GM12873 (cell line): ENCODE measurements around the gene HIPK2.

Experiments
- TF ChIP-seq, protein P1 (sequence below): IDR thresholded peaks from 2 replicates; pipeline ENCODE4 v1.5.1; 2012; ENCODE audit warnings: low read depth, mild to moderate bottlenecking, moderate library complexity, low read length, control low read depth; ENCODE audit not compliant: insufficient read depth; ENCODE audit errors: missing control alignments

The HIPK2 gene

DNA sequence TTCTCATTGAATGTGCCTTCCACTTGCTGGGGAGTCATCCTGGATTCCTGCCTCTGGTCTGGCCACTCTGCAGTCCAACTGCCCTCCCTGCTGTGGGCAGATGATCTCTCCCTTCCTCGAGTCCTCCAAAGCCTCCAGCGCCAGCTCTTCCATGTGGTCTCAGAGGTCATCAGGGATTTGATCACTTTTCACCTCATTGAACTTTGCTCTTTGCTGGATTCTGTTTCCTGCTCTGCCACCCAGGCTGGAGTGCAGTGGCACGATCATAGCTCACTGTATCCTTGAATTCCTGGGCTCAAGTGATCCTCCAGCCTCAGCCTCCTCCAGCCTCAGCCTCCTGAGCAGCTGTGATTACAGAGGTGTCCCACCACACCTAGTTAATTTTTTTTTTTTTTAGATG, 29.2 kb upstream of the HIPK2 start:
- TF ChIP-seq, protein P1, sequence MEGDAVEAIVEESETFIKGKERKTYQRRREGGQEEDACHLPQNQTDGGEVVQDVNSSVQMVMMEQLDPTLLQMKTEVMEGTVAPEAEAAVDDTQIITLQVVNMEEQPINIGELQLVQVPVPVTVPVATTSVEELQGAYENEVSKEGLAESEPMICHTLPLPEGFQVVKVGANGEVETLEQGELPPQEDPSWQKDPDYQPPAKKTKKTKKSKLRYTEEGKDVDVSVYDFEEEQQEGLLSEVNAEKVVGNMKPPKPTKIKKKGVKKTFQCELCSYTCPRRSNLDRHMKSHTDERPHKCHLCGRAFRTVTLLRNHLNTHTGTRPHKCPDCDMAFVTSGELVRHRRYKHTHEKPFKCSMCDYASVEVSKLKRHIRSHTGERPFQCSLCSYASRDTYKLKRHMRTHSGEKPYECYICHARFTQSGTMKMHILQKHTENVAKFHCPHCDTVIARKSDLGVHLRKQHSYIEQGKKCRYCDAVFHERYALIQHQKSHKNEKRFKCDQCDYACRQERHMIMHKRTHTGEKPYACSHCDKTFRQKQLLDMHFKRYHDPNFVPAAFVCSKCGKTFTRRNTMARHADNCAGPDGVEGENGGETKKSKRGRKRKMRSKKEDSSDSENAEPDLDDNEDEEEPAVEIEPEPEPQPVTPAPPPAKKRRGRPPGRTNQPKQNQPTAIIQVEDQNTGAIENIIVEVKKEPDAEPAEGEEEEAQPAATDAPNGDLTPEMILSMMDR: no peak

GRCh38 chr7:139804571-139804970, 26.8 kb upstream of the HIPK2 start:
- TF ChIP-seq, protein P1: no peak

- TF ChIP-seq, protein P1: no peak
Observed at GRCh38 chr7:139799586-139799985, 21.8 kb upstream of the HIPK2 start.

DNA sequence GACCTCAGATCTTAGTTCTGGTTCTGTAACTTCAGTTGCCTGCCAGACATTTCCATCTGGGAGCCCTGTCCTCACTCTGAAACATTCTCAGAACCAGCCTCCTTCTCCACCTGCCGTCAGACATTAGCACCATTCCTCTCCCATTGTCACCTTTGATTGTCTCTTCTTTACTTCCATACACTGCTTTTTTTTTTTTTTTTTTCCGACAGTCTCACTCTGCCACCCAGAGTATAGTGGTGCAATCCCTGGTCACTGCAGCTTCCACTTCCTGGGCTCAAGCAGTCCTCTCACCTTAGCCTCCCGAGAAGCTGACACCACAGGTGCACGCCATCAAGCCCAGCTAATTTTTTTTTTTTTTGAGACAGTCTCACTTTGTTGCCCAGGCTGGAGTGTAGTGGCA, 21.1 kb upstream of the HIPK2 start:
- TF ChIP-seq, protein P1: no peak

- TF ChIP-seq, protein P1: no peak
Observed at GRCh38 chr7:139798221-139798620, 20.4 kb upstream of the HIPK2 start.

GRCh38 chr7:139797607-139798006, 19.8 kb upstream of the HIPK2 start:
- TF ChIP-seq, protein P1: no peak

- TF ChIP-seq, protein P1: no peak
Observed at GRCh38 chr7:139791316-139791715, 13.5 kb upstream of the HIPK2 start.
